Spleen (tissue), 7 donors: ENCODE data around the gene RTN4IP1.

Source experiments
- POLR2A ChIP-seq, 3 donors: fragments of 450-650 bp; IDR thresholded peaks; one replicate each; pipeline ENCODE4 v1.5.1; 2017; ENCODE audit warnings: antibody characterized with exemption in 3 of 3, mild to moderate bottlenecking in 1 of 3
- TF ChIP-seq, protein P1 (sequence below), 11 experiments: fragments of 200-600 bp in 7 of 11; fragments of 450-650 bp in 4 of 11; sonication (generic) in 4 of 11; IDR thresholded peaks in 8 of 11; conservative IDR thresholded peaks in 3 of 11; 1 replicate in 7 of 11; 2 replicates in 4 of 11; pipeline versions ENCODE4 v1.4.0 to v1.8.0; 2016 to 2021; ENCODE audit warnings: antibody characterized with exemption in 11 of 11, inconsistent platforms in 4 of 11, mild to moderate bottlenecking in 1 of 11
- donor health status: DM: no; HTN: no; CAD: no; lungs with moderate emphysema.
- donor health status: DM: no; HTN: no; CAD: no.
- donor health status: DM: no; HTN: no; CAD: no.

DNA sequence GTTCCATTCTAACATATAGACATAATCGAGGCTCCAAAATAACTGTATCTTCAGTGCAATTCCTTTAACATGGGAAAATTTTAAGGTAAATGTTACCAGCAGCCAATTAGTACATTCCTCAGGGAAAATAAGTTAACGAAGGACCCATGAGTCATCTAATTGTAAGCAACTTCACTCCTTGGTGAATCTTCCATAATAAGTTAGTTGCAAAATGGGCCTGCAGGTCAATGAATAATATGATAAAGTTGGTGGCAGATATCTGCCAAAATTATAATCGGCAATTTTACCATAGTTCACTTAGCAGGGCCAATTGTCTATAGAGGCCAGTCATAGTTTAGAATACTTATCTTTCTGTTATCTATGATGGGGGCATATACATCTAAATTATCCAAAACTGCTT, 42.4 kb upstream of the RTN4IP1 start:
- TF ChIP-seq, protein P1, sequence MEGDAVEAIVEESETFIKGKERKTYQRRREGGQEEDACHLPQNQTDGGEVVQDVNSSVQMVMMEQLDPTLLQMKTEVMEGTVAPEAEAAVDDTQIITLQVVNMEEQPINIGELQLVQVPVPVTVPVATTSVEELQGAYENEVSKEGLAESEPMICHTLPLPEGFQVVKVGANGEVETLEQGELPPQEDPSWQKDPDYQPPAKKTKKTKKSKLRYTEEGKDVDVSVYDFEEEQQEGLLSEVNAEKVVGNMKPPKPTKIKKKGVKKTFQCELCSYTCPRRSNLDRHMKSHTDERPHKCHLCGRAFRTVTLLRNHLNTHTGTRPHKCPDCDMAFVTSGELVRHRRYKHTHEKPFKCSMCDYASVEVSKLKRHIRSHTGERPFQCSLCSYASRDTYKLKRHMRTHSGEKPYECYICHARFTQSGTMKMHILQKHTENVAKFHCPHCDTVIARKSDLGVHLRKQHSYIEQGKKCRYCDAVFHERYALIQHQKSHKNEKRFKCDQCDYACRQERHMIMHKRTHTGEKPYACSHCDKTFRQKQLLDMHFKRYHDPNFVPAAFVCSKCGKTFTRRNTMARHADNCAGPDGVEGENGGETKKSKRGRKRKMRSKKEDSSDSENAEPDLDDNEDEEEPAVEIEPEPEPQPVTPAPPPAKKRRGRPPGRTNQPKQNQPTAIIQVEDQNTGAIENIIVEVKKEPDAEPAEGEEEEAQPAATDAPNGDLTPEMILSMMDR (IDR thresholded peaks at IDR 0.05 in 8 of 11, conservative IDR thresholded peaks at IDR 0.05 in 3 of 11) = no peak
- no peak for TF ChIP-seq POLR2A (IDR thresholded peaks at IDR 0.05)
